Right lobe of liver (tissue), 4 donors: ENCODE results near the gene EVA1A.

Experiments used
- POLR2A ChIP-seq: fragments of 450-650 bp; IDR thresholded peaks from one replicate; pipeline ENCODE4 v1.6.1; 2017; ENCODE audit warnings: antibody characterized with exemption, mild to moderate bottlenecking
- TF ChIP-seq, protein P1 (sequence below), 4 donors: fragments of 200-600 bp in 3 of 4; fragments of 450-650 bp in 1 of 4; IDR thresholded peaks; one replicate each; pipeline versions ENCODE4 v1.5.1 to v1.8.0; 2016 to 2022; ENCODE audit warnings: antibody characterized with exemption in 4 of 4, mild to moderate bottlenecking in 2 of 4
- donor health status: DM: no; HTN: no; CAD: no.
- donor health status: DM: no; HTN: no; CAD: no.
- donor health status: DM: no; HTN: yes; CAD: no.

DNA sequence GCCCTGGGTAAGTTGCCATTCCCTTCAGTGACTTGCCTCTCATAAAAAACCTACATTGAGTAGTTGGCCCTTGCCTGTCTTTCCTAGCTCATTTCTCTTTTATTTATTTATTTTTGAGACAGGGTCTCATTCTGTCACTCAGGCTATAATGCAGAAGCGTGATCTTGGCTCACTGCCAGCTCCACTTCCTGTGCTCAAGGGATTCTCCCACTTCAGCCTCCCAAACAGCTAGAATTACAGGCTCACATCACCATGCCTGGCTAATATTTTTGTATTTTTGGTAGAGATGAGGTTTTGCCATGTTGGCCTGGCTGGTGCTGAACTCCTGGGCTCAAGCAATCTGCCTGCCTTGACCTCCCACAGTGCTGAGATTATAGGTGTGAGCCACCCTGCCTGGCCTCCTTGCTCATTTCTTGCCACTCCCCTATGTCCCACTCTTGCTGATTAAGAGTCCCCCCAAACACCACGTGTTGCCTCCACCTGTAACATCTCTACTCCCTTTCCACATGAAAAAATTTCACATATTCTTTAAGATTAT, 12.6 kb downstream of the EVA1A start:
- TF ChIP-seq, protein P1, sequence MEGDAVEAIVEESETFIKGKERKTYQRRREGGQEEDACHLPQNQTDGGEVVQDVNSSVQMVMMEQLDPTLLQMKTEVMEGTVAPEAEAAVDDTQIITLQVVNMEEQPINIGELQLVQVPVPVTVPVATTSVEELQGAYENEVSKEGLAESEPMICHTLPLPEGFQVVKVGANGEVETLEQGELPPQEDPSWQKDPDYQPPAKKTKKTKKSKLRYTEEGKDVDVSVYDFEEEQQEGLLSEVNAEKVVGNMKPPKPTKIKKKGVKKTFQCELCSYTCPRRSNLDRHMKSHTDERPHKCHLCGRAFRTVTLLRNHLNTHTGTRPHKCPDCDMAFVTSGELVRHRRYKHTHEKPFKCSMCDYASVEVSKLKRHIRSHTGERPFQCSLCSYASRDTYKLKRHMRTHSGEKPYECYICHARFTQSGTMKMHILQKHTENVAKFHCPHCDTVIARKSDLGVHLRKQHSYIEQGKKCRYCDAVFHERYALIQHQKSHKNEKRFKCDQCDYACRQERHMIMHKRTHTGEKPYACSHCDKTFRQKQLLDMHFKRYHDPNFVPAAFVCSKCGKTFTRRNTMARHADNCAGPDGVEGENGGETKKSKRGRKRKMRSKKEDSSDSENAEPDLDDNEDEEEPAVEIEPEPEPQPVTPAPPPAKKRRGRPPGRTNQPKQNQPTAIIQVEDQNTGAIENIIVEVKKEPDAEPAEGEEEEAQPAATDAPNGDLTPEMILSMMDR (IDR thresholded peaks at IDR 0.05), result no peak
- no peak for TF ChIP-seq POLR2A
